GM18873 (cell line): ENCODE results near the gene PUS7L.

ENCODE experiments used
- ATAC-seq: cut with Tn5 transposase; IDR thresholded peaks from one replicate; pipeline ENCODE4 v1.9.1; 2021; ENCODE audit warnings: mild to moderate bottlenecking, moderate library complexity, moderate number of reproducible peaks; ENCODE audit not compliant: unreplicated experiment, low FRiP score

PUS7L gene, protein sequence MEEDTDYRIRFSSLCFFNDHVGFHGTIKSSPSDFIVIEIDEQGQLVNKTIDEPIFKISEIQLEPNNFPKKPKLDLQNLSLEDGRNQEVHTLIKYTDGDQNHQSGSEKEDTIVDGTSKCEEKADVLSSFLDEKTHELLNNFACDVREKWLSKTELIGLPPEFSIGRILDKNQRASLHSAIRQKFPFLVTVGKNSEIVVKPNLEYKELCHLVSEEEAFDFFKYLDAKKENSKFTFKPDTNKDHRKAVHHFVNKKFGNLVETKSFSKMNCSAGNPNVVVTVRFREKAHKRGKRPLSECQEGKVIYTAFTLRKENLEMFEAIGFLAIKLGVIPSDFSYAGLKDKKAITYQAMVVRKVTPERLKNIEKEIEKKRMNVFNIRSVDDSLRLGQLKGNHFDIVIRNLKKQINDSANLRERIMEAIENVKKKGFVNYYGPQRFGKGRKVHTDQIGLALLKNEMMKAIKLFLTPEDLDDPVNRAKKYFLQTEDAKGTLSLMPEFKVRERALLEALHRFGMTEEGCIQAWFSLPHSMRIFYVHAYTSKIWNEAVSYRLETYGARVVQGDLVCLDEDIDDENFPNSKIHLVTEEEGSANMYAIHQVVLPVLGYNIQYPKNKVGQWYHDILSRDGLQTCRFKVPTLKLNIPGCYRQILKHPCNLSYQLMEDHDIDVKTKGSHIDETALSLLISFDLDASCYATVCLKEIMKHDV

GRCh38 chr12:43758728-43759563 is at the start of gene PUS7L, which contains the start of gene IRAK4:
TSS of gene PUS7L (minus strand) at chr12:43758790. CDS start at chr12:43755245, 3,545 bp downstream.
TSS of gene IRAK4 (plus strand) at chr12:43758951. CDS start at chr12:43768112, 9,161 bp downstream.
- ATAC-seq: peak; percentile 97

GRCh38 chr12:43807386-43807785 is 48.8 kb upstream of the PUS7L start:
- no peak for ATAC-seq

GRCh38 chr12:43806737-43807072 is 48.1 kb upstream of the PUS7L start:
- ATAC-seq: no peak

GRCh38 chr12:43805860-43806736 is 47.5 kb upstream of the PUS7L start, which contains the start of gene TWF1:
TSS of gene TWF1 (minus strand) at chr12:43806317. CDS start at chr12:43806245, 72 bp downstream.
- peak; percentile 72 for ATAC-seq

DNA sequence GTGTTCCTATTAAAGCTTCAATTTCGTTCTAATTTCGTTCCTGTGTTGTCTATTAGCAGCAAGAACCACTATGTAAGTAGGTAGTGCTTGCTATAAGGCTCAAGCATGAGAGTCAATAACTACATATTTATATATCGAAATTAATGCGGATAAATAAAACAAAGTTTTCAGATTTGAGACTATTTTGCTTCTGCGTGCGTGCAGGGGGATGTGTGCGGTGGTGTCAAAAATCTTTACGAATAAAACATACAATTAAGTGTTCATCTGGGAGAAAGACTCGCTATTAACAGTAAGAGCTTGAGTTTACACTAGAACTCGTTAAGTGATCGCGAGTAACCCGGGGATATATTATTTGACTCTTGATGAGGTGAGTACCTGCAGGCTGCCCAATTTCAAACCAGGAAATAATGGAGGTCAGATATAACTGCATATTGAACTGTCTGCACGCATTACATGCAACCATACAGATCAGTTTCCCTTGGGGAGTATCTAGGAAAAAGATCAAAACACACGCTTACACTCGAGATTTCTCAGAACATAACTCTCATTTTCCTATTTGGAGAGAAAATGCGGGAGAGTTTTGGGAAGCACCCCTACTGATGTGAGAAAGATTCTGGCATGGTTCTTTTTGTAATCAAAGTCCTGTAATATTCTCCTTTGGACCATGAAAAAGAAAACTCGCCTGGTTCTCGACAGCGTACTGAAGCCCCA is 46.7 kb upstream of the PUS7L start:
- peak; percentile 8 for ATAC-seq

- ATAC-seq: no peak
Observed at GRCh38 chr12:43797561-43798217, 39.1 kb upstream of the PUS7L start.

DNA sequence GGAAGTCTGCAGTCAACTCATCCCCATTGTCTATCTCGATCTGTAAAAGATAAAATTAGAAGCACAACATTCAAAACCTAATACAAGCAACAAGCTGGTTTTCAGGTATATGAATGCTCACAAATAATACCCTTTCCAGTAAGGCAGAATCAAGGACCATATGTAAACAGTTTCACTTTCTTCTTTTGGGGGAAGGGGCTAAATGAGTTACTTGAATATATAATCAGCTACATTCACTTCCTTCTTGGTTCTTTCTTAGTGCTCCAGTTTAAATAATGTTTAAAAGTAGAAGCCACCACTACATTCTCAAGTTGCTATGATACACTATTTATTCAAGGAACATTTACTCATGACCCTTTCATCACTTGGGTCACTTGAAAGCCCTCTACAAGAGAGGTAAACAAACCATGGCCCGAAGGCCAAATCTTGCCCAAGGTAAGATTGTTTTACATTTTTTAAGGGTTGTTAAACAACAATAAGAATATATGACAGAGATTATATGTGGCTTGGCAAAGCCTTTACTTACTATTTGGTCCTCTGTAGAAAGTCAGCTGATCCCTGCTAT is 37.2 kb upstream of the PUS7L start:
- ATAC-seq: no peak

GRCh38 chr12:43789941-43790340 is 31.4 kb upstream of the PUS7L start:
- no peak for ATAC-seq

DNA sequence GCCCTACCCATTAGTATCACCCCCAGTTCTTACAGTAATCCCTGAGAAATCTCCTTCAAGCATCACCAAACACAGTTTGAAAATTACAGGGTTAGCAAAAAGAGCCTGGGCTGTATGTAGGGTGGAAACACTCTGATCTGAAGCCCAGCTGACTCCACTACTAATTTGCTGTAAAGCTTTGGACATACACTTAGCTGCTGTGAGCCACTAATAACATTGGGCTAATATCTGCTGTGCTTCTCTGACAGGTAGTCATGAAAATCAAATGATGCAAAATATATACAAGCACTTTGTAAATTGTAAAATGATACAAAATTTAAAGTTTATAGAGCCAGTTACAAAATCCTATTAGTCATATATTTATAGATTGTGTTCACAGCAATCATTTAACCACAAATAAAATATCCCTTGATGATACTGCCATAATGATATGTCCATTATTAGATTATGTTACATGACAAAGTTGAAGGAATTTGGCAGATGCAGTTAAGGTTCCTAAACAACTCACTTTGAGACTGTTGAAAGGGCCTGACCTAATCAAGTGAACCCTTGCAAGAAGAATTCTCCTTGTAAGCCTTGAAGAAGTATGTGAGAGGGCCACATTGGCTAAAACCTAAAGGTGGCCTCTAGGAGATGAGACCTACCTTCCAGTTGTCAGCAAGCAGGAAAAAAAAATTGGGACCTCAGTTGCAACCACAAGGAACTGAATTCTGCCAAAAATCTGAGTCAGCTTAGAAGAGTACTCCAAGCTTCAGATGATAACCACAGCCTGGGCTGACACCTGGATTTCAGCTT is 28.5 kb upstream of the PUS7L start:
- no peak for ATAC-seq

DNA sequence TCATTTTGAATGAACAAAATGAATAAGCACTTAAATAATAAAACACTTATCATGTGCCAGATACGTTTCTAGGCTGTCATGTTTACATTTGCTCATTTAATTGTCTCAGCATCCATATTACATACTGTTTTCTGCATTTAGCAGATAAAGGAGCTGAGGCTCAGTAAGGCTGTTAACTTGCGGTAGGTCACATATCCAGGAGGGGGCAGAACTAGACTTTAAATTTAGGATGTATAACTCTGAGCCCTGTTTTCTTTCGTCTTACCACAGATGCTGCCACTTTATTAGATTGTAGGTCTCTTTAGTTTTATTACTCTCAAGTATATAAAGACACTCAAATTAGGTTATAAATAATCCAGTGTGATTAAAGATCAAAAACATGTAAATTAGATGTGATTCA is 17.9 kb upstream of the PUS7L start:
- no peak for ATAC-seq

GRCh38 chr12:43766291-43766690 is 7.7 kb upstream of the PUS7L start:
- no peak for ATAC-seq

DNA sequence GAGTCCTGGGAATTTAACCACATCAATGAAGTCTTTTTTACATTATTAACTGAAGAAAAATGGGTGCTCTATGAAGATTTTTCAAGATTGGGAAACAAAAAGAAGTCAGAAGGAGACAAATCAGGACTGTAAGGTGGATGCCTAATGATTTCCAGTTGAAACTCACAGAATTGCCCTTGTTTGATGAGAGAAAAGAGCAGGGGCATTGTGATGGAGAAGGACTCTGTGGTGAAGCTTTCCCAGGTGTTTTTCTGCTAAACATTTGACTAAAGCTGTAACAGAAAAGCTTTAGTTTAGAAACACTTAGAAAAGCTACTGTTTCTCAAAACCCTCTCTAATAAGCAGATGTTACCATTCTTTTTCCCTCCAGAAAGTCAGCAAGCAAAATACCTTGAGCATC is 5.9 kb upstream of the PUS7L start:
- ATAC-seq: no peak

GRCh38 chr12:43763769-43764168 is 5.2 kb upstream of the PUS7L start:
- ATAC-seq: no peak

GRCh38 chr12:43762596-43762995 is 4.0 kb upstream of the PUS7L start:
- ATAC-seq: no peak

DNA sequence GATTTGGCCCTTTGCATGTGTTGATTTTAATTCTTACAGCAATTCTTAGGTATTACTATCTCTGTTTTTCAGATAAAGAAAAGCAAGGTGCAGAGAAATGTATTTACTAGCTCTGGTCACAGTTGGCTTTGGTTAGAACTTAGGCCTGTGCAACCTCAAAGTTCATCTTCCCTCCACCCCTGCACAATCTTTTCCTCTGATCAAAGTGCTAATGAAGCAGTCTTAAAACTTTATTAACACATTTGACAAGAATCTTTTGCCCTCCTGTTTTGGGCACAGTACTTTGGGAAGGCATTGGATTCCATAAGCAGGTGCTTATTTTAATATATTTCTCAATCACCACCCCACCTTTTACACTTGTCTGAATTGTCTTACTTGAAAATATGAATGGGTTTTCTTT is 2.9 kb upstream of the PUS7L start:
- no peak for ATAC-seq

- no peak for ATAC-seq
Observed at GRCh38 chr12:43760396-43760795, 1.8 kb upstream of the PUS7L start.

DNA sequence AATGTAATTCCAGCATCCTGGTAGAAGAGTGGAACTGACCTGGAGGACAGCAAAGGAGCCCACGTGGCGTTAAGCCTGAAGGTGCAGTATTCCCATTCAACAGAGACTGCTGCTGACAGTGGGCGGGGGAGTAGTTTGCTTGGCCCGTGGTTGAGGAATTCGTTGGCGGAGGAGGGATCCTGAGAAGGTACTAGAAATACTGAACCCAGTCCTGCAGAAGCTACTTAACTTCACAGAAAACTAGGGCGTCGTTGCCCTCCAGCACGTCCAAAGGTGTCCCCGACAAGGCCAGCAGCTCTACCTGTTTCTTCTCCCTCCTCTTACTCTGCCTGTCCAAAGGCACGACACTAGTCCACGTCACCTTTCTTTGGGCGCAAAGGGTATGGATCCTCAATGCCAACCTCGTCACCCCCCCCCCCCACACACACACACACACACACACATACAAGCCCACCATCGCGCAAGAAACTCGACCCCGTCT is 303 bp downstream of the PUS7L start:
- ATAC-seq: no peak

GRCh38 chr12:43754015-43754414 is 4.6 kb downstream of the PUS7L start:
- ATAC-seq: no peak
